SK-N-SH (cell line): Measurements from ENCODE around the gene CBFA2T2.
"Not testable (repeated sequence)": the region's sequence is repeated elsewhere in the genome, so short reads cannot be mapped to it uniquely, and the experiment has no call there.

Experiments
- ELF1 ChIP-seq: IDR thresholded peaks from 2 replicates; pipeline ENCODE4 v1.4.0; 2012
- EP300 ChIP-seq, 2 experiments: IDR thresholded peaks; 2 replicates each; pipeline versions ENCODE4 v1.4.0 to v1.6.1; 2012; ENCODE audit warnings: borderline replicate concordance in 1 of 2, low read depth in 1 of 2, low read length in 1 of 2
- GABPA ChIP-seq: IDR thresholded peaks from 2 replicates; pipeline ENCODE4 v1.4.0; 2012; ENCODE audit warnings: low read depth, mild to moderate bottlenecking
- MEF2A ChIP-seq: IDR thresholded peaks from 2 replicates; pipeline ENCODE4 v1.4.0; 2012; ENCODE audit warnings: low read depth, borderline replicate concordance
- POLR2AphosphoS5 ChIP-seq: IDR thresholded peaks from 2 replicates; pipeline ENCODE4 v1.6.1; 2012; ENCODE audit warnings: low read depth, low read length
- RCOR1 ChIP-seq: fragments of 150-350 bp; IDR thresholded peaks from 2 replicates; pipeline ENCODE4 v1.6.1; 2017; ENCODE audit warnings: antibody characterized with exemption, low read length
- RFX5 ChIP-seq: IDR thresholded peaks from 2 replicates; pipeline ENCODE4 v1.6.1; 2012; ENCODE audit warnings: mild to moderate bottlenecking, improper control_type of control experiment, low read length
- YY1 ChIP-seq: IDR thresholded peaks from 2 replicates; pipeline ENCODE4 v1.4.0; 2012; ENCODE audit warnings: low read depth, mild to moderate bottlenecking
- TF ChIP-seq, protein P1 (sequence below): fragments of 200-600 bp; sonication (generic); IDR thresholded peaks from 2 replicates; pipeline ENCODE4 v1.6.1; 2017; ENCODE audit warnings: antibody characterized with exemption, mild to moderate bottlenecking, moderate library complexity
- TF ChIP-seq, protein P2 (sequence below): fragments of 150-350 bp; IDR thresholded peaks from 2 replicates; pipeline ENCODE4 v1.6.1; 2017; ENCODE audit warnings: antibody characterized with exemption, low read length, low read depth, borderline replicate concordance
- TF ChIP-seq, protein P3 (sequence below): IDR thresholded peaks from 2 replicates; pipeline ENCODE4; 2012

DNA sequence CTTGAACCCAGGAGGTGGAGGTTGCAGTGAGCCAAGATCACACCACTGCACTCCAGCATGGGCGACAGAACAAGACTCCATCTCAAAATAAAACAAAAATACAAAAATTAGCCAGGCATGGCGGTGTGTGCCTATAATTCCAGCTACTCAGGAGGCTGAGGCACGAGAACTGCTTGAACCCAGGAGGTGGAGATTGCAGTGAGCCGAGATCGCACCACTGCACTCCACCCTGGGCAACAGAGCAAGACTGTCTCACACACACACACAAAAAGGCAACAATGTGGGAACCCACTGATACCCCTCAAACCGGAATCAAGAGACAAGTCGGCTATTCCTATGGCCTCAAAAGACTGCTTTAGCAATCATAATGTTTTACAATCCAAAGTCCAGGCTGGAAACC is 49.3 kb upstream of the CBFA2T2 start:
- not testable (repeated sequence) for TF ChIP-seq YY1; MEF2A; POLR2AphosphoS5; RCOR1; GABPA; ELF1; EP300 (IDR thresholded peaks at IDR 0.05; ENCODE audit: borderline replicate concordance in 1 of 2, low read depth in 1 of 2, low read length in 1 of 2); RFX5
- TF ChIP-seq, protein P1, sequence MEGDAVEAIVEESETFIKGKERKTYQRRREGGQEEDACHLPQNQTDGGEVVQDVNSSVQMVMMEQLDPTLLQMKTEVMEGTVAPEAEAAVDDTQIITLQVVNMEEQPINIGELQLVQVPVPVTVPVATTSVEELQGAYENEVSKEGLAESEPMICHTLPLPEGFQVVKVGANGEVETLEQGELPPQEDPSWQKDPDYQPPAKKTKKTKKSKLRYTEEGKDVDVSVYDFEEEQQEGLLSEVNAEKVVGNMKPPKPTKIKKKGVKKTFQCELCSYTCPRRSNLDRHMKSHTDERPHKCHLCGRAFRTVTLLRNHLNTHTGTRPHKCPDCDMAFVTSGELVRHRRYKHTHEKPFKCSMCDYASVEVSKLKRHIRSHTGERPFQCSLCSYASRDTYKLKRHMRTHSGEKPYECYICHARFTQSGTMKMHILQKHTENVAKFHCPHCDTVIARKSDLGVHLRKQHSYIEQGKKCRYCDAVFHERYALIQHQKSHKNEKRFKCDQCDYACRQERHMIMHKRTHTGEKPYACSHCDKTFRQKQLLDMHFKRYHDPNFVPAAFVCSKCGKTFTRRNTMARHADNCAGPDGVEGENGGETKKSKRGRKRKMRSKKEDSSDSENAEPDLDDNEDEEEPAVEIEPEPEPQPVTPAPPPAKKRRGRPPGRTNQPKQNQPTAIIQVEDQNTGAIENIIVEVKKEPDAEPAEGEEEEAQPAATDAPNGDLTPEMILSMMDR = not testable (repeated sequence)
- TF ChIP-seq, protein P2, sequence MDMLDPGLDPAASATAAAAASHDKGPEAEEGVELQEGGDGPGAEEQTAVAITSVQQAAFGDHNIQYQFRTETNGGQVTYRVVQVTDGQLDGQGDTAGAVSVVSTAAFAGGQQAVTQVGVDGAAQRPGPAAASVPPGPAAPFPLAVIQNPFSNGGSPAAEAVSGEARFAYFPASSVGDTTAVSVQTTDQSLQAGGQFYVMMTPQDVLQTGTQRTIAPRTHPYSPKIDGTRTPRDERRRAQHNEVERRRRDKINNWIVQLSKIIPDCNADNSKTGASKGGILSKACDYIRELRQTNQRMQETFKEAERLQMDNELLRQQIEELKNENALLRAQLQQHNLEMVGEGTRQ = not testable (repeated sequence)
- TF ChIP-seq, protein P3, sequence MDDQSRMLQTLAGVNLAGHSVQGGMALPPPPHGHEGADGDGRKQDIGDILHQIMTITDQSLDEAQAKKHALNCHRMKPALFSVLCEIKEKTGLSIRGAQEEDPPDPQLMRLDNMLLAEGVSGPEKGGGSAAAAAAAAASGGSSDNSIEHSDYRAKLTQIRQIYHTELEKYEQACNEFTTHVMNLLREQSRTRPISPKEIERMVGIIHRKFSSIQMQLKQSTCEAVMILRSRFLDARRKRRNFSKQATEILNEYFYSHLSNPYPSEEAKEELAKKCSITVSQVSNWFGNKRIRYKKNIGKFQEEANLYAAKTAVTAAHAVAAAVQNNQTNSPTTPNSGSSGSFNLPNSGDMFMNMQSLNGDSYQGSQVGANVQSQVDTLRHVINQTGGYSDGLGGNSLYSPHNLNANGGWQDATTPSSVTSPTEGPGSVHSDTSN = not testable (repeated sequence)
